ENCODE data around the gene TFAP2B.

Gene TFAP2B

DNA sequence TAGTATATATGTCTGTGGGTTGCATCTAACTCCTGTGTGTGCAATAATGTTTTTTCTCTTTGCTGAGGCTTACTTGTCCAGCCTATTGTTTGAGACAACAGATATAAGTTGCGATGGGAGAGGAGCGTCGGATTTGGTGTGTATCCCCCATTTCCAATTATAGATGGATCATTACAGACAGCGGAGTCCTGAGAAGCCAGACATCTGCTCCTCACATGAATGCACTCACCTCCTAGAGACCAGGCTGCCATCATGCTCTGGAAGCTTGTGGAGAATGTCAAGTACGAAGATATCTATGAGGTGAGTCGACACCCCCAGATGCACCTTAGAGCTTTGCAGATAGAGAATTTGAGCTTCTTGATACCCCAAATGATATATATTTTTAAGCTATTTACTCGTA is at the start of gene TFAP2B:
Gene TFAP2B, plus strand, starts transcription at position 199 of the 400 bp plus-strand sequence. Its CDS starts 21 bp downstream, at position 220.
- H3K9me3 Mint-ChIP-seq = no peaks in the 10 kb centered on the region
- no peak within 1 kb of the TSS for H3K27ac Mint-ChIP-seq
- H3K4me1 Mint-ChIP-seq (ENCODE audit: low read depth) = peaks cover 18% of the 10 kb centered on the region
- no peak within 1 kb of the TSS for H3K4me3 Mint-ChIP-seq
- H3K27me3 Mint-ChIP-seq = peaks cover 88% of the 10 kb centered on the region
- no peaks in the 10 kb centered on the region for H3K36me3 Mint-ChIP-seq (ENCODE audit: low read depth)

DNA sequence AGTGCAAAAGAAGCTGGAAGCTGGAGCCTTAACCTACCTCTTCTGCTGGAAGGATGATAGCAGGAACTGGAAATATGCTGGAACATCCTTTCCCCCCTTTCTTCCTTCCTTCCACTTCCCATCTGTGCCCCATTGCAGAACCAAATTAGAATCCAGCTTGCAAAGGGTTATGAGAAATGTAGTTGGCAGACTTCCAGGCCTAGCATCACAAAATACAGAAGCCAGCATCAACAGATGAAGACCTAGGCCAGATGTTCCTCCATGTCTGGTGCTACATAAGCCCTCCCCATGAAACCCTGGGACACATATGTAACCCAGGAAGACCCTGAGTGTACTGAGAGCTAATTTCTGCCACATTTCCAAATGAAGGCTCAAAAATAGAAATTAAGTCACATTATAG is 40.0 kb upstream of the TFAP2B start:
- Mint-ChIP-seq H3K4me1 (ENCODE audit: low read depth) (no peaks in the 10 kb centered on the region), H3K27ac (no peak overlapping the region), H3K9me3 (no peaks in the 10 kb centered on the region), H3K4me3 (no peak overlapping the region), H3K36me3 (ENCODE audit: low read depth) (no peaks in the 10 kb centered on the region), H3K27me3 (no peaks in the 10 kb centered on the region)

DNA sequence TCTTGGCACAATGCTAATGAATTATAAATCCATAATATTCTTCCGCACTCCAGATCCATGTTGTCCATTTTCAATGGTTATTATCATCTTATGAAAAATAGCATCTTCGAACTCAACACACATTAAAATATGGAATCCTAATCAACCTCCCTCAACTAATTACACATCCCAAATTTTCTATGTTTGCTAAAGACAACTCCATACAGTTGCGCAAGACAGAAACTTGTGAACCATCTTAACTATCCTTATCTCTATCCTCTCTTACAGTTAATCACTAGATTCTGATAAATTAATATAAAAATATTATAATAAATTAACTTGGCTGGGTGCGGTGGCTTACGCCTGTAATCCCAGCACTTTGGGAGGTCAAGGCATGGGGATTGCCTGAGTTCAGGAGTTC is 38.3 kb upstream of the TFAP2B start:
- Mint-ChIP-seq H3K4me1 (ENCODE audit: low read depth) (no peaks in the 10 kb centered on the region), H3K4me3 (no peak overlapping the region), H3K9me3 (no peaks in the 10 kb centered on the region), H3K27ac (no peak overlapping the region), H3K36me3 (ENCODE audit: low read depth) (no peaks in the 10 kb centered on the region), H3K27me3 (no peaks in the 10 kb centered on the region)

DNA sequence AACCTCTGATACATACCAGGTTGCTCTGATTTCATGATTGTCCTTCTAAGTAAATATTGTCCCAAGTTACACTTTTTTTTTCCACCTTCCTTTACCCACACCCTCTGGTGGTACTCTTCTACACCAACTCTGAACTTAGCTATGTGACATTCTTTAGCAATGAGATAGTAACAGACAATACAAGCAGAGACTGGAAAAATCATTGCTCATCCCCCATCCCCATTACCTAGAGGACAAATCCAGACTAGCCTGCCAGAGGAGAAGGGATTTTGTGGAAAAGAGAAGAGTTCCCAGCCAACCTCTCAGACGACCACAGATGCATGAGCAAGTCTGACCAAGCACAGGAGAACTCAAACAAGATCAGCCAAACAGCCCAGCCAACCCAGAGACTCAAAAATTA is 32.8 kb upstream of the TFAP2B start:
- no peak overlapping the region for H3K27ac Mint-ChIP-seq
- H3K27me3 Mint-ChIP-seq = peaks cover 9% of the 10 kb centered on the region
- no peaks in the 10 kb centered on the region for H3K36me3 Mint-ChIP-seq (ENCODE audit: low read depth)
- no peak overlapping the region for H3K4me3 Mint-ChIP-seq
- H3K4me1 Mint-ChIP-seq (ENCODE audit: low read depth) = no peaks in the 10 kb centered on the region
- H3K9me3 Mint-ChIP-seq = no peaks in the 10 kb centered on the region

DNA sequence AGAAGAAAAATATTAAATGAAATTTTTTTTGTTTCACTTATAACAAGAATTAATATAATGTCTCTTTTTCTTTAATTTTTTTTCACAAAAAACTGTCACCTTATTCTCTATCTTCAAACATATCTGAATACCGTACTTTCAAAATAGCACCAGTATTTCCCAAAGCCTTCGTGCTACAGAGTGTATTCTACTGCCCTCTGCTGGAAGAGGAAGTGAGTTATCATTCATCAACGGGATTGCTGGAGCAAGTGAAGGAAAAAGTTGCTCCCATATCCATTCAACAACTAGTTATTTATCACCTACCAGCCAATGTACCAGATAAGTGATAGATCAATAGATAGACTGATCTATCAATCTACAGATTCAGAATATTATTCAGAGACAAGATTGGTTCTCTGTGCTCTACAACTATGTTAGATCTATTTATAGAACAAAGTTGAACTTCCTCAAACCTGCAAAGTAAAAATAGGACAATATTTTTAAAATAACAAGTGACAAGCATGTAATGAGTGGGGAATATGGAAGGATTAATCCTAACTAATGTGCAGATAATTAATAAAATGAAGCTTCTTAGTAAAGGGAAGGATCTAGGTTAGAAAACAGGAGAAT is 26.7 kb upstream of the TFAP2B start:
- Mint-ChIP-seq H3K4me3 (no peak overlapping the region), H3K36me3 (ENCODE audit: low read depth) (no peaks in the 10 kb centered on the region), H3K9me3 (no peaks in the 10 kb centered on the region), H3K4me1 (ENCODE audit: low read depth) (no peaks in the 10 kb centered on the region), H3K27me3 (peaks cover 13% of the 10 kb centered on the region), H3K27ac (no peak overlapping the region)

DNA sequence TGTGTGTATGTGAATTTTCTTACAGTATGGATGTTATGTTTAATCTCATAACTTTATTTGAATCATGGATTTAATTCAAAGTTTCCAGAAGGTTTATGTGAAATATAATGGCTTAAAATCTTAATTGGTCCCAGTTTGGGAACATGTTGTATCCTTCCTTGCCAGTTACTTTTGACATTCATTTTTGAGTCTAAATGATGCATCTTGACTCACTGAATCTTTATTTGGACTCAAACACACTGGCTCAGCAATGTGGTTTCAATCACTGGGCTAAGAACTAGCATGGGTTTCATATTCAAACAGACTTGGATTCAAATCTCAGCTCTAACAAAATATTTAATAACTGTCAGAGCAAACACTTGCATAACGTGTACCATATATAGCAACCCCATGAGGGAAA is 25.9 kb upstream of the TFAP2B start:
- Mint-ChIP-seq H3K4me1 (ENCODE audit: low read depth) (no peaks in the 10 kb centered on the region), H3K27ac (no peak overlapping the region), H3K9me3 (peaks cover 3% of the 10 kb centered on the region), H3K36me3 (ENCODE audit: low read depth) (no peaks in the 10 kb centered on the region), H3K27me3 (peaks cover 11% of the 10 kb centered on the region), H3K4me3 (no peak overlapping the region)

DNA sequence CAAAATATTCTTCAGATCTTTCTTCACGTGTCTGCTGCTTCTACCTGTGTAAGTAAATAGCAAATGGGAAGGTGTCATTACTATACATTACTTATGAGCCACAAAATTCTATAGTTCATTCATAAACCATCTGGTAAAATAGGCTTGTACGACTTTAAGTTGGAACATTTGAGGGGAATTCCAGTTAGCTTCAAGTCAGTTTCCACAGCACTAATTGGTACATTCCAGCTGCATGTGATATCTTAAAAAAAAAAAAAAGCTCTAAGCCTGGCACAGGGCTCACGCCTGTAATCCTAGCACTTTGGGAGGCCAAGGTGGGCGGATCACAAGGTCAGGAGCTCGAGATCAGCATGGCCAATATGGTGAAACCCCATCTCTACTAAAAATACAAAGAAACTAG is 23.1 kb upstream of the TFAP2B start:
- Mint-ChIP-seq H3K4me1 (ENCODE audit: low read depth) (no peaks in the 10 kb centered on the region), H3K36me3 (ENCODE audit: low read depth) (no peaks in the 10 kb centered on the region), H3K4me3 (no peak overlapping the region), H3K27ac (no peak overlapping the region), H3K27me3 (peaks cover 4% of the 10 kb centered on the region), H3K9me3 (peaks cover 3% of the 10 kb centered on the region)

DNA sequence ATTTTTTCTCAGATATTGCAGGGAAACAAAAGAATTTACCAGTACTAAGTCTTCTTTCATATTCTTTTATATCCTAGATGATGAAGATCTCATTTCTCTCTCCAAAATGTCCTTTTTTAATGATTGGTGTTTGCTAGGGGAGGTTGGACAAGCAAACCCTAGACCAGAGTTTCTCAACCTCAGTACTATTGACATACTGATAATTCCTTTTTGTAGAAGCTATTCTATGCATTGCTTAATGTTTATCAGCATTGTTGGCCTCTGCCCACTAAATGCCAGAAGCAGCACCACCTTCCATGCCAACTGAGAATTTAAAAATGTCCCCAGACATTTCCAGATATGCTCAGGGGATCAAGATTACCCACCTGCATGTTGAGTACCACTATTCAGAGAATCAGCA is 14.4 kb upstream of the TFAP2B start:
- Mint-ChIP-seq H3K4me1 (ENCODE audit: low read depth) (no peaks in the 10 kb centered on the region), H3K36me3 (ENCODE audit: low read depth) (no peaks in the 10 kb centered on the region), H3K4me3 (no peak overlapping the region), H3K9me3 (no peaks in the 10 kb centered on the region), H3K27me3 (peaks cover 11% of the 10 kb centered on the region), H3K27ac (no peak overlapping the region)

DNA sequence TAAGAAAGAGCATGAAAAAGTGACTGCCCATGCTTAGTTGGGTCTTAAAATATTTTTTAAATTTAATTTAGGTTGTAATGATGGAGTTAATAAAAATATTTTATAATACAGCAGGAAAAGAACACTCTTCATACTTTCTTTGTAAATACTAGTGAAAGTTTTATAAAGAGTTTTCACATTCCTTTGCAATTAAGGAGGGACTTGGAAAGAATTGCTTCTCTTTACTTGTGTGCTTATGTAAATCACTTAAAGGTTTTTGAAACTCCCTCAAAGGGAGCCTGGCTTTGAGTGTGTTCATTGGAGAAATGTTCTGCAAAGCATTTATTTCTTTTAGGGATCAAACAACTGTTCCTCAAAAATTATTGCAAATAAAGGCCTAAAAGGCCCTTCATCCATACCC is 11.6 kb upstream of the TFAP2B start:
- H3K4me3 Mint-ChIP-seq = no peak overlapping the region
- H3K36me3 Mint-ChIP-seq (ENCODE audit: low read depth) = no peaks in the 10 kb centered on the region
- peaks cover 11% of the 10 kb centered on the region for H3K27me3 Mint-ChIP-seq
- H3K4me1 Mint-ChIP-seq (ENCODE audit: low read depth) = no peaks in the 10 kb centered on the region
- H3K27ac Mint-ChIP-seq = no peak overlapping the region
- no peaks in the 10 kb centered on the region for H3K9me3 Mint-ChIP-seq

DNA sequence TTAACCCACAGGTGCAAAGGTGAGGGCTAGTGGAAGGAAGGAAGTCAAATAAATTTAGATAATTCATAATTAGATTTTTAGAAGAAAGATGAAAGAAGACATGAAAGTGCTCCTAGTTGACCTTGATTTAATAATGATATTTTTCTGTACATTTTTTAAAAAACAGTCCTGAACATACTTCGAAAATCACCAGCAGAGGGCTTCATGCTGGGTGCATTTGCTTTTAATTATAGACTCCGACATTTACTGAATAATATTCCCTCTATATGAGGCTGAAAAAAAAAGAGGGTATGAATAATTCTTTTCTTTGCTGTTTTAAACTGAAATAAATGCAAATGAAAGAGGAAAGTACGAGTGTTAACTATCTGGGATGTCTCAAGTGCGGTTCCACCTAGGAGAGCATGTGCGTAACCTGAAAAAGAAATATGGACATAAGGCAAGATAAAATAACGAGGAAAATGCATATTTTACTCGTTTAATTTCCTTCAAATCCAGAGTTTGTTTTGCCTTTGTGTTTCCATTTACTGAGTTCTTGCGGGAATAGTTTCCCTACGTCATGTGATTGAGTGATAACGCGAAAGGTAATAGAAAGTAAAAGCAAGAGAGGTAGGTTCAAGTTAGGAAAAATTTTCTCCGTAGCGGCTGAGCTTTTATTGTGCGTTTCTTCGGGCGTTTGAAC is 3.1 kb upstream of the TFAP2B start:
- no peak overlapping the region for H3K27ac Mint-ChIP-seq
- no peaks in the 10 kb centered on the region for H3K36me3 Mint-ChIP-seq (ENCODE audit: low read depth)
- H3K9me3 Mint-ChIP-seq = no peaks in the 10 kb centered on the region
- peak overlapping the region; percentile 82 for H3K4me3 Mint-ChIP-seq
- H3K27me3 Mint-ChIP-seq = peaks cover 65% of the 10 kb centered on the region
- H3K4me1 Mint-ChIP-seq (ENCODE audit: low read depth) = peaks cover 18% of the 10 kb centered on the region

DNA sequence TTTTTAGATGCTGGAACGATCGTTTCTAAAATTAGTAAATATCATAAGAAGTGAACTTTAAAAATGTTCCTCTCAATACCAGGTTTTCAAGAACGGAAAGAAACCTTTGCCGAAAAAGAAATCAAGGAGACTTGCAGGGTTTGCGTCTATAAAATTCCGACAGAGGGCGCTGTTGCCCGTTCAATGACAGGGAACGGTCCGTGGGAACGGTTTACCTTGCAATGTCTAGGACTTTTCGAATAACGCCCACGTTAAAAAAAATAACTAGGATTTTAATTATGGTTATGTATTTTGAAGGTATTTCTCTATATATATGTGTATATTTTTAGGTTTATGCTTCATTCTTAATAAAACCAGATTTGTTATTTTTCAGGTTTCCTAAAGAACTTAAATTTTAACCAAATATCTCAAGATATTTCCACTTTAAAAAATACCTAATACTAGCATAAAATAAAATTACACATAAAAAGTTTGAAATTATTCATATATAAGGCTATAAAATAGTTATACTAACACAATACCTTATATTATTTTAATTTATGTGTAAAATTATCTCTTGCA is 2.5 kb upstream of the TFAP2B start:
- H3K4me1 Mint-ChIP-seq (ENCODE audit: low read depth) = peaks cover 18% of the 10 kb centered on the region
- H3K4me3 Mint-ChIP-seq = peak overlapping the region; percentile 82
- no peaks in the 10 kb centered on the region for H3K9me3 Mint-ChIP-seq
- H3K36me3 Mint-ChIP-seq (ENCODE audit: low read depth) = no peaks in the 10 kb centered on the region
- H3K27ac Mint-ChIP-seq = no peak overlapping the region
- H3K27me3 Mint-ChIP-seq = peaks cover 71% of the 10 kb centered on the region

DNA sequence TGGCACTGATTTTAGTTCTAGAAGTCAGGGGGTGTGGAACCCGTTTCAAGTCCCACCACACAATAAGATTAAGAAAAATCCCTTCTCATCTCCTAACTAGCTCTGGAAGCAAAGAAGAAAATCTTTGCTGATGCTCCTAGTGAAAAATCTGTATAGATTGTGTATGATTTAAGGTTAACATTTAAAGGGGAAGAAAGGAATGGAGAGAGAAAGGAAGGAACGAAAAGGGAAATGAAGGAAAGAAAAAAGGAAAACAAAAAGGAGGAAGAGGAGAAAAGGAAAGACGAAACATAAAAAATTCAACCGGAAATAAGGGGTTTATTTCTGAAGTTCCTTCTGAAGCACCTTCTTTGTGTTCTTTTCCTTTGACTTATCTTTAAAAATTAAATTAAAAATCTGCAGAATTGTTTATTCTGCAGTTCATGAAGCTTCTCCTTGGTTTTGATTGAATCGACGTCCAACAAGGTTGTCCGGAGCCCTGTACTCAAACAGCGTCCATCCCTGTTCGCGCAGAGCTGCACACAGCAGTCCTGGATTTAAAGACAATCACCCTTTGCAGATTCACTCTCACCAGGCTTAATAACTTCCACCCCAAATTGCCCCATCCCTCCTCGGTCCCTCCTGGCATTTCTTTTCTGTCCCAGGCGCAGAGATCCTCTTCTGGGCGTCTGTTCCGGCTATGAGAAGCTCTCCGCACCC is 1.6 kb upstream of the TFAP2B start:
- peaks cover 18% of the 10 kb centered on the region for H3K4me1 Mint-ChIP-seq (ENCODE audit: low read depth)
- no peak overlapping the region for H3K4me3 Mint-ChIP-seq
- no peaks in the 10 kb centered on the region for H3K36me3 Mint-ChIP-seq (ENCODE audit: low read depth)
- peaks cover 80% of the 10 kb centered on the region for H3K27me3 Mint-ChIP-seq
- no peak overlapping the region for H3K27ac Mint-ChIP-seq
- no peaks in the 10 kb centered on the region for H3K9me3 Mint-ChIP-seq

DNA sequence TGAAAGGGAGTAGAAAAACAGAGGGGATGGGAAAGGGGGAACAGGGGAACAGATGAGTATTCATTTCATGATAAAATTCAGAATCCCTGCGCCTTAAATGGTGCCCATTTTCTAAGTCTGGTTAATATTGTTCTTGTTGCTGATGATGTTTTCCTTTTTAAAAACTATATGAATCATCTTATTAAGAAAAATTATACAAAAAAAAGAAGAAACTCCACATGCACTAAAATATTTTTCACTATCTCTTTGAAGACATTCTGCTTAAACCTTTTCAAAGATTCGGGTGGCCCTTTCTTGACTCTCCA is 1.1 kb upstream of the TFAP2B start:
- H3K9me3 Mint-ChIP-seq = no peaks in the 10 kb centered on the region
- peaks cover 85% of the 10 kb centered on the region for H3K27me3 Mint-ChIP-seq
- no peak overlapping the region for H3K4me3 Mint-ChIP-seq

DNA sequence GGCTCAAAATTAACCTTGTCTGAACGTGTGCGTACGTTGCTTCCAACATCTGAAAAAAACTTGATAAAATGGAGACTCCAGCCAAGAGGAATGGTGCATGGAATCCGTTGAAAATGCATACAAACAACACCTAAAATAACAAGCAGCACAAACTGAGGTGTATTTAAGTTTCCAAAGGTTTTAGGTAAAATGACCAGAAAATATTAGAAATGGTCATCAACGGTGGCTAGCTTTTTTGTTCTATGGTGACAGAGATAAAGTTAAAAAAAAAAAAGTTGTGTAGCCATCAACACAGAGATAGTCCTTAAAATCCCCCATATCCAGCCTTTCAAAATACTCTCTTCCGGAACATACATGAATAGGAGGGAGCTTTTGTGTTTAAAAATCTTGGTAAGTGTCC is 651 bp upstream of the TFAP2B start:
- Mint-ChIP-seq H3K27me3 (peaks cover 87% of the 10 kb centered on the region), H3K36me3 (ENCODE audit: low read depth) (no peaks in the 10 kb centered on the region), H3K27ac (no peak overlapping the region), H3K9me3 (no peaks in the 10 kb centered on the region), H3K4me1 (ENCODE audit: low read depth) (peaks cover 18% of the 10 kb centered on the region), H3K4me3 (no peak overlapping the region)

More for the DNA sequence above, 1.1 kb upstream of the TFAP2B start:
- no peak overlapping the region for H3K27ac Mint-ChIP-seq
- H3K36me3 Mint-ChIP-seq (ENCODE audit: low read depth) = no peaks in the 10 kb centered on the region
- peaks cover 18% of the 10 kb centered on the region for H3K4me1 Mint-ChIP-seq (ENCODE audit: low read depth)

DNA sequence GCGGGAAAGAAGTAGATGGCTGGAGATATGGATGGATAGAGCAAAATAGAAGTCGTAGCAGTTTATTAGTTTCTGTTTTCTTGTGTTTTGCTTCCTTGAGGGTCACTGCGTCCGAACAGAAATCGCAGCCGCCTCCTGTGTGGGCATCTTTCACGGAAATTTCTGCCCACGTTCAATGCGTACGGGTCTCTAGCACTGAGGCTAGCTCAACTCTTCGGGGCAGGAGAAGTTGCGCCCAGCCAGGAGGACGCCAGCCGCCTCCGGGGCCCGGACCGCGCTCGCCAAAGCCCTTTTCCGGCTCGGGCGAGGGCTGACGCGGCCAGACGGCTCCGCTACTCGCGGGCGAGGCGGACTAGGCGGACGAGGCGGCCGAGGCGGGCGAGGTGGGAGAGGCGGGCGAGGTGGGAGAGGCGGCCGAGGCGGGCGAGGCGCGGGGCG is 814 bp downstream of the TFAP2B start:
- peaks cover 88% of the 10 kb centered on the region for H3K27me3 Mint-ChIP-seq
- H3K4me1 Mint-ChIP-seq (ENCODE audit: low read depth) = peaks cover 18% of the 10 kb centered on the region
- H3K36me3 Mint-ChIP-seq (ENCODE audit: low read depth) = no peaks in the 10 kb centered on the region
- H3K27ac Mint-ChIP-seq = no peak overlapping the region
- H3K4me3 Mint-ChIP-seq = no peak overlapping the region
- no peaks in the 10 kb centered on the region for H3K9me3 Mint-ChIP-seq
